ENCODE results near the gene SGF29.

DNA sequence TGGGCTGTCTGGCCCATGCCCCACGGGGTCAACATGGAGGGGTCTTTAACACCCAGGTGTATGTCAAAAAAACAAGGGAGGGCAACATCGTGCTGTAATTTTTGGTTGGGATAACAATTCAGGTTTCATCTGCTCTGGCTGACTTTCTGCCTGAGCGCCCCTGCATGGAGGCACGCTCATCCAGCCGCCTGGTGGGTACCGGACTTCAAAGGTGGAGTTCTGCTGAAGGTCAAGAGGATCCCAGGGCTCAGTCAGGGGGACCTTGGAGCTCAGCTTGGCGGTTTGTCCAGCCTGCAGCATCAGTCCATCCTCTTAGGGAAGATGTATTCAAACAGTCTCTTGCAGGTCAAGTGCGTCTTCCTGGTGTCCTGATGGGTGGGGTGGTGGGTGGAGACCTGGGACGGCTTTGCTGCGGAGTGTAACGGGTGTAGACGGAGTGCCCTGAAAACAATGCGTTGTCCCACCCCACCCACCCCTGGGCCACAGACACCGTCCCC, 5.4 kb upstream of the SGF29 start:
- TF ChIP-seq, protein P1, sequence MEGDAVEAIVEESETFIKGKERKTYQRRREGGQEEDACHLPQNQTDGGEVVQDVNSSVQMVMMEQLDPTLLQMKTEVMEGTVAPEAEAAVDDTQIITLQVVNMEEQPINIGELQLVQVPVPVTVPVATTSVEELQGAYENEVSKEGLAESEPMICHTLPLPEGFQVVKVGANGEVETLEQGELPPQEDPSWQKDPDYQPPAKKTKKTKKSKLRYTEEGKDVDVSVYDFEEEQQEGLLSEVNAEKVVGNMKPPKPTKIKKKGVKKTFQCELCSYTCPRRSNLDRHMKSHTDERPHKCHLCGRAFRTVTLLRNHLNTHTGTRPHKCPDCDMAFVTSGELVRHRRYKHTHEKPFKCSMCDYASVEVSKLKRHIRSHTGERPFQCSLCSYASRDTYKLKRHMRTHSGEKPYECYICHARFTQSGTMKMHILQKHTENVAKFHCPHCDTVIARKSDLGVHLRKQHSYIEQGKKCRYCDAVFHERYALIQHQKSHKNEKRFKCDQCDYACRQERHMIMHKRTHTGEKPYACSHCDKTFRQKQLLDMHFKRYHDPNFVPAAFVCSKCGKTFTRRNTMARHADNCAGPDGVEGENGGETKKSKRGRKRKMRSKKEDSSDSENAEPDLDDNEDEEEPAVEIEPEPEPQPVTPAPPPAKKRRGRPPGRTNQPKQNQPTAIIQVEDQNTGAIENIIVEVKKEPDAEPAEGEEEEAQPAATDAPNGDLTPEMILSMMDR (IDR thresholded peaks at IDR 0.05), result no peak
- TF ChIP-seq POLR2A (IDR thresholded peaks at IDR 0.05) (no peak), EP300 (IDR thresholded peaks at IDR 0.05) (no peak)
